Measurements from ENCODE around the gene SDF4.

SDF4 gene

GRCh38 chr1:1211541-1212441 lies 20.0 kb downstream of the SDF4 start:
- H3K4me3 ChIP-seq (ENCODE audit: low read length) = no peak overlapping the region
- no peak for TF ChIP-seq ZNF274 (IDR thresholded peaks at IDR 0.05; ENCODE audit: low read depth, low read length)

GRCh38 chr1:1210726-1211540 lies 20.9 kb downstream of the SDF4 start:
- no peak overlapping the region for H3K4me3 ChIP-seq (ENCODE audit: low read length)

GRCh38 chr1:1208713-1209433 lies 22.9 kb downstream of the SDF4 start:
- no peak for TF ChIP-seq ZNF274 (IDR thresholded peaks at IDR 0.05; ENCODE audit: low read depth, low read length)
- no peak overlapping the region for H3K4me3 ChIP-seq (ENCODE audit: low read length)

More at GRCh38 chr1:1210726-1211540, 20.9 kb downstream of the SDF4 start:
- no peak for TF ChIP-seq ZNF274 (IDR thresholded peaks at IDR 0.05; ENCODE audit: low read depth, low read length)

- no peak for TF ChIP-seq ZNF274 (IDR thresholded peaks at IDR 0.05; ENCODE audit: low read depth, low read length)
- no peak overlapping the region for H3K4me3 ChIP-seq (ENCODE audit: low read length)
These were observed 24.3 kb downstream of the SDF4 start for GRCh38 chr1:1207571-1207892.

DNA sequence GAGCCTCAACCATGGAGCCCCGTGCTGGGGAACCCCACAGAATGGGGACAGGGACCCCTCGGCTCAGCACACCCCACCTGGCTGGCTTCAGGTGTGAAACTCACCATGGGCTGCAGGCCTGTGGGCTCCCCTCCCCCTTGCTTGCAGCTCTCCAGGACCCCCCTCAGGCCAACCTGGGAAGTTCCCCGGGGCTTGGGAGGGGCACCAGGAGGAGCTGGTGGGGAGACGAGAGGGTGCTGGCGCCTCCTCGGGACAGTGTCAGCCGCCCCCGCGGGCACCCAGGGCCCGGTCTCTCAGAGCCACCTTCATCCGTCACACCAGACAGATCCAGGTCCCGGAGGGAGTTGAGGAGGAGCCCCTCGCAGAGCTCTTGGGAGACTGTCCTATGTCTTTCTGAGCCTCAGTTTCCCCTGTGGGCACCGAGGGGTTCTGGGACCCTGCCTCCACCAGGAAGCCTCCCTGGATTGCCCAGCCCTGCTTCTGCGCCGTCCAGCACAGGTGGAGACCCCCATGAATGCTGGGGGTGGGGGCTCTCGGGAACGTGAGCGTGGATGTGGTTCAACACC lies 24.8 kb downstream of the SDF4 start:
- no peak overlapping the region for H3K4me3 ChIP-seq (ENCODE audit: low read length)
- no peak for TF ChIP-seq ZNF274 (IDR thresholded peaks at IDR 0.05; ENCODE audit: low read depth, low read length)

DNA sequence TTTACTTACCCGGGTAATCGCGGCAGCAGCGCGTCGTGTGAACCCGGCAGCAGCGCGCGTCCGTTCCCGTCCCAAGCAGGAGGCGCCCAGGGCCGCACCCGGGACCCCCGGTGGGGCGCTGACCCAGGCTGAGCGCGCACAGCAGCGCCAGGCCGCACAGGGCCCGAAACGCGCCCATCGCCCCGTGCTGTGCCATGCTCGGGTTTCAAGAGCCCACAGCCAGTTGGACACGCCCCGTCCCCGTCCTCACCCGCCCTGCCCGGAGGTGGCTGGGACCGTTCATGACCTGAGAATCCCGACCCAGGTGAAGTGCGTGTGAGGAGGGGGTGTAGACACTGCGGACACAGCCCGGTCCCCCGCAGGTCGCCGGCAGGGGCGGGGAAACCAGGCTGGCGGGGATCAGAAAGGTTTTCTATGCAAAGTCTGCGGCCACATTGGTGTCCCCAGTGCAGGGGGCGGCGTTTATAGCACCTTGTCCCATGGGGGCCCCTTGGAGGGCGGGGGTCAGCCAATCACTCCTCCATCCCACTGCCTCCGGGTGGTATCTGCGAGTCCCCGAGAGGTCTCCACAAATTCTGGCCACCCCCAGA lies 25.3 kb downstream of the SDF4 start, which contains the start of gene TNFRSF18:
TNFRSF18 (minus strand) TSS at position 217 of the 590 bp plus-strand sequence; CDS start at position 196, 21 bp downstream.
- no peak for TF ChIP-seq ZNF274 (IDR thresholded peaks at IDR 0.05; ENCODE audit: low read depth, low read length)
- H3K4me3 ChIP-seq (ENCODE audit: low read length) = no peak within 1 kb of the TSS; the same call in 1 of the 2 replicates

GRCh38 chr1:1205769-1206375 lies 25.9 kb downstream of the SDF4 start:
- no peak overlapping the region; the same call in 1 of the 2 replicates for H3K4me3 ChIP-seq (ENCODE audit: low read length)
- no peak for TF ChIP-seq ZNF274 (IDR thresholded peaks at IDR 0.05; ENCODE audit: low read depth, low read length)

GRCh38 chr1:1204998-1205768 lies 26.6 kb downstream of the SDF4 start:
- TF ChIP-seq ZNF274 (IDR thresholded peaks at IDR 0.05; ENCODE audit: low read depth, low read length) = no peak
- no peak overlapping the region for H3K4me3 ChIP-seq (ENCODE audit: low read length)

- no peak overlapping the region for H3K4me3 ChIP-seq (ENCODE audit: low read length)
- TF ChIP-seq ZNF274 (IDR thresholded peaks at IDR 0.05; ENCODE audit: low read depth, low read length) = no peak
These were observed 27.3 kb downstream of the SDF4 start for GRCh38 chr1:1204425-1204920.

DNA sequence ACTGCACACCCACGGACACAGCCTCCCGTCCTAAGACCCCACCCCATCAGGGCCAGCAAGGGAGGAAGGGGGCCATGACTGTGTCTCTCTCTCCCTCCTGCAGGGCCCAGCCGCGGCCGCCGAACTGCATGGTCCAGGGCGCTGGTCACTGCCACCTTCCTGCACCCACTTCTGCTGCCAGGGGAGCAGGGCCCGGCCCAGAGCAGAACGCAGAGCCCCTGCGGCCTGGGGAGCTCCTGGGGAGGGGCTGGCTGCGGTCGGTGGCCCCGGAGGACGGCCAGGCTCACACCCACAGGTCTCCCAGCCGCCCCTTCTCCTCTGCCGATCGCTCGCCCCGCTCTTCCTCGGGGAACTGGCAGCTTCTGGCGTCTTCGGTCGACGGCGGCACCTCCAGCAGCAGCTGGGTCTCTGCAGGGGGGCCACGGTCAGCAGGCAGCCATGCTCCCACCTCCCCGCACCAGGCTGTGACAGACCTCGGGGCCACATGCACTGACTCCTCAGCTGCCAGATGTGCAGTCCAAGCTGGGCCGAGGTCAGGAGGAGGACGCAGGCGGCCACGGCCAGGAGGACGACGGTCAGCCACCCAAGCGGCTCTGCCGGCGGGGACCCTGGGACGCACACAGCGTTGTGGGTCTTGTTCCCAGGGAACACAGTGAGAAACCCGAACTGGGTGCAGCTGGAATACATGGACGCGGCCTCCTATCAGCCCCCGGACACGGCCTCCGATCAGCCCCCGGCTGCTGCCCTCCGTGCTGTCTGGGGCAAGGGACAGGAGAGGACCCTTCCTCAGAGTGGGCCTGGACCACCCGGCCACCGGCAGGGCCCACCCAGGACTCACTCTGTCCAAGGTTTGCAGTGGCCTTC lies 28.0 kb downstream of the SDF4 start:
- no peak for TF ChIP-seq ZNF274 (IDR thresholded peaks at IDR 0.05; ENCODE audit: low read depth, low read length)
- no peak overlapping the region for H3K4me3 ChIP-seq (ENCODE audit: low read length)

- no peak for TF ChIP-seq ZNF274 (IDR thresholded peaks at IDR 0.05; ENCODE audit: low read depth, low read length)
- H3K4me3 ChIP-seq (ENCODE audit: low read length) = no peak overlapping the region
These were observed 28.8 kb downstream of the SDF4 start for GRCh38 chr1:1202831-1203560.

Data from GM08714 (cell line).